PC-9 (cell line): Measurements from ENCODE around the gene SLC24A4.

ENCODE experiments used
- EZH2 ChIP-seq: fragments of 200-600 bp; sonication (generic); IDR thresholded peaks from 2 replicates; pipeline ENCODE4 v1.8.0; 2017; ENCODE audit warnings: antibody characterized with exemption, low read depth
- TF ChIP-seq, protein P1 (sequence below): fragments of 200-600 bp; sonication (generic); conservative IDR thresholded peaks from 2 replicates; pipeline ENCODE4 v1.6.1; 2017; ENCODE audit warnings: mixed run types, antibody characterized with exemption, mild to moderate bottlenecking, moderate library complexity

DNA sequence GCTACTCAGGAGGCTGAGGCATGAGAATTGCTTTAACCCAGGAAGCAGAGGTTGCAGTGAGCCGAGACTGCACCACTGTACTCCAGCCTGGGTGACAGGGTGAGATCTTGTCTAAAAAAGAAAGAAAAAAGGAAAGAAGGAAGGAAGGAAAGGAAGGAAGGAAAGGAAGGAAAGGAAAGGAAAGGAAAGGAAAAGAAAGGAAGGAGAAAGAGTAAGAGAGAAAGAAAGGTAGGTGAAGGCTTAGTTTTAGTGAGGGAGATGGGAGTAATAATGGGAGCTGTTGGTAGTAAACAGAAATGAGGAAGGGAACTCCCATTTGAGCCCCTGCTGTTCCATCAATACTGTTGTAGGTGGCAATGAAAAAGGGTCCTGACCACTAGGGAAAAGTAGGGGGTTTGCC, 28.8 kb downstream of the SLC24A4 start:
- TF ChIP-seq, protein P1, sequence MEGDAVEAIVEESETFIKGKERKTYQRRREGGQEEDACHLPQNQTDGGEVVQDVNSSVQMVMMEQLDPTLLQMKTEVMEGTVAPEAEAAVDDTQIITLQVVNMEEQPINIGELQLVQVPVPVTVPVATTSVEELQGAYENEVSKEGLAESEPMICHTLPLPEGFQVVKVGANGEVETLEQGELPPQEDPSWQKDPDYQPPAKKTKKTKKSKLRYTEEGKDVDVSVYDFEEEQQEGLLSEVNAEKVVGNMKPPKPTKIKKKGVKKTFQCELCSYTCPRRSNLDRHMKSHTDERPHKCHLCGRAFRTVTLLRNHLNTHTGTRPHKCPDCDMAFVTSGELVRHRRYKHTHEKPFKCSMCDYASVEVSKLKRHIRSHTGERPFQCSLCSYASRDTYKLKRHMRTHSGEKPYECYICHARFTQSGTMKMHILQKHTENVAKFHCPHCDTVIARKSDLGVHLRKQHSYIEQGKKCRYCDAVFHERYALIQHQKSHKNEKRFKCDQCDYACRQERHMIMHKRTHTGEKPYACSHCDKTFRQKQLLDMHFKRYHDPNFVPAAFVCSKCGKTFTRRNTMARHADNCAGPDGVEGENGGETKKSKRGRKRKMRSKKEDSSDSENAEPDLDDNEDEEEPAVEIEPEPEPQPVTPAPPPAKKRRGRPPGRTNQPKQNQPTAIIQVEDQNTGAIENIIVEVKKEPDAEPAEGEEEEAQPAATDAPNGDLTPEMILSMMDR, result no peak
- no peak for TF ChIP-seq EZH2
